Sigmoid colon (tissue), 4 donors: ENCODE measurements around the gene IGF2BP2.

Experiments used
- EP300 ChIP-seq, 4 donors: sonication (generic); formaldehyde crosslinking; IDR thresholded peaks; one replicate each; pipeline ENCODE4 v1.6.1; 2017; ENCODE audit warnings: antibody characterized with exemption in 4 of 4
- POLR2A ChIP-seq, 2 donors: fragments of 450-650 bp; IDR thresholded peaks; one replicate each; pipeline ENCODE4 v1.6.1; 2016; ENCODE audit warnings: antibody characterized with exemption in 2 of 2, mild to moderate bottlenecking in 2 of 2, moderate library complexity in 2 of 2
- POLR2AphosphoS5 ChIP-seq, 4 donors: sonication (generic); formaldehyde crosslinking; IDR thresholded peaks; one replicate each; pipeline ENCODE4 v1.6.1; 2017; ENCODE audit warnings: antibody characterized with exemption in 4 of 4
- TF ChIP-seq, protein P1 (sequence below), 4 experiments: fragments of 450-650 bp in 3 of 4; fragments of 200-600 bp in 1 of 4; IDR thresholded peaks; one replicate each; pipeline ENCODE4 v1.5.1; 2016 to 2019; ENCODE audit warnings: antibody characterized with exemption in 4 of 4, mild to moderate bottlenecking in 3 of 4, moderate library complexity in 2 of 4

DNA sequence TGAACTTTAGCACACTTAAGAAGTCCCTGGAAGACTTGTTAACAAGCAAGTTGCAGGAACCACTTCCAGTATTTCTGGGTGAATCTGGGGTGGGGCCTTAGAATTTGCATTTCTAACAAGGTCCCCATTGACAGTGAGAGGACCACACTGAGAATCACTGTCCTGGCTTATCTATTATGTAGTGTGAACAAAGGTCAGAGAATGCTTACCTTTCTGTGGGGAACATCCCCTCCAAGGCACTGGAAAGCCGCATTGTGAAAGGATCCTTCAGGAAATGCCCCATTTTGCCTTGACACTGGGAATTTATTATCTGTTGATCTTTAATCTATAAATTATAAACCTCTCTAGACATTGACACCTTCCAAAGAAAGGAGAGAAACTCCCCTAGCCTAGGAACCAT lies 74.8 kb downstream of the IGF2BP2 start:
- TF ChIP-seq, protein P1, sequence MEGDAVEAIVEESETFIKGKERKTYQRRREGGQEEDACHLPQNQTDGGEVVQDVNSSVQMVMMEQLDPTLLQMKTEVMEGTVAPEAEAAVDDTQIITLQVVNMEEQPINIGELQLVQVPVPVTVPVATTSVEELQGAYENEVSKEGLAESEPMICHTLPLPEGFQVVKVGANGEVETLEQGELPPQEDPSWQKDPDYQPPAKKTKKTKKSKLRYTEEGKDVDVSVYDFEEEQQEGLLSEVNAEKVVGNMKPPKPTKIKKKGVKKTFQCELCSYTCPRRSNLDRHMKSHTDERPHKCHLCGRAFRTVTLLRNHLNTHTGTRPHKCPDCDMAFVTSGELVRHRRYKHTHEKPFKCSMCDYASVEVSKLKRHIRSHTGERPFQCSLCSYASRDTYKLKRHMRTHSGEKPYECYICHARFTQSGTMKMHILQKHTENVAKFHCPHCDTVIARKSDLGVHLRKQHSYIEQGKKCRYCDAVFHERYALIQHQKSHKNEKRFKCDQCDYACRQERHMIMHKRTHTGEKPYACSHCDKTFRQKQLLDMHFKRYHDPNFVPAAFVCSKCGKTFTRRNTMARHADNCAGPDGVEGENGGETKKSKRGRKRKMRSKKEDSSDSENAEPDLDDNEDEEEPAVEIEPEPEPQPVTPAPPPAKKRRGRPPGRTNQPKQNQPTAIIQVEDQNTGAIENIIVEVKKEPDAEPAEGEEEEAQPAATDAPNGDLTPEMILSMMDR (IDR thresholded peaks at IDR 0.05): no peak
- TF ChIP-seq POLR2AphosphoS5 (IDR thresholded peaks at IDR 0.05): no peak
- TF ChIP-seq POLR2A (IDR thresholded peaks at IDR 0.05): no peak
- TF ChIP-seq EP300 (IDR thresholded peaks at IDR 0.05): no peak
